HG02884 (cell line): Measurements from ENCODE around the gene RPL27.
"Not testable (repeated sequence)": the region's sequence is repeated elsewhere in the genome, so short reads cannot be mapped to it uniquely, and the experiment has no call there.

Experiments
- ATAC-seq: cut with Tn5 transposase; IDR thresholded peaks from one replicate; pipeline ENCODE4 v1.9.1; 2021; ENCODE audit warnings: mild to moderate bottlenecking, moderate library complexity; ENCODE audit not compliant: unreplicated experiment

Gene RPL27

GRCh38 chr17:42992872-42993271 is 5.3 kb upstream of the RPL27 start:
- ATAC-seq, result no peak

- not testable (repeated sequence) for ATAC-seq
Observed at GRCh38 chr17:42993913-42994312, 4.3 kb upstream of the RPL27 start.

GRCh38 chr17:42997390-42997983 is 732 bp upstream of the RPL27 start:
- ATAC-seq, result no peak

GRCh38 chr17:42999003-42999525 is 845 bp downstream of the RPL27 start:
- no peak for ATAC-seq

- not testable (repeated sequence) for ATAC-seq
Observed at GRCh38 chr17:43000894-43001293, 2.7 kb downstream of the RPL27 start.

- ATAC-seq, result no peak
Observed at GRCh38 chr17:43003542-43004172, 5.4 kb downstream of the RPL27 start.

GRCh38 chr17:43006639-43007551 is 8.7 kb downstream of the RPL27 start, which contains the start of gene IFI35:
Gene IFI35, plus strand, starts transcription at chr17:43006784. Its CDS starts 164 bp downstream, at chr17:43006948.
- peak; percentile 84 for ATAC-seq

- ATAC-seq, result no peak
Observed at GRCh38 chr17:43010667-43011308, 12.6 kb downstream of the RPL27 start.

GRCh38 chr17:43011728-43012472 is 13.7 kb downstream of the RPL27 start:
- no peak for ATAC-seq

- ATAC-seq, result no peak
Observed at GRCh38 chr17:43013296-43013695, 15.1 kb downstream of the RPL27 start.

GRCh38 chr17:43014020-43014648 is 15.9 kb downstream of the RPL27 start:
- ATAC-seq, result no peak

- ATAC-seq, result no peak
Observed at GRCh38 chr17:43014649-43015542, 16.7 kb downstream of the RPL27 start.

GRCh38 chr17:43015579-43015978 is 17.4 kb downstream of the RPL27 start:
- ATAC-seq, result no peak

GRCh38 chr17:43016216-43016615 is 18.0 kb downstream of the RPL27 start:
- ATAC-seq, result no peak

GRCh38 chr17:43018008-43018853 is 20.0 kb downstream of the RPL27 start:
- ATAC-seq, result no peak

- ATAC-seq, result no peak
Observed at GRCh38 chr17:43018932-43019331, 20.7 kb downstream of the RPL27 start.

- no peak for ATAC-seq
Observed at GRCh38 chr17:43019418-43019817, 21.2 kb downstream of the RPL27 start.
